LNCaP clone FGC (cell line): Measurements from ENCODE around the gene TTC21A.

Source experiments
- DNase-seq: peaks from one replicate; pipeline ENCODE4 v3.0.0-alpha.2; 2011; ENCODE audit warnings: low read depth
- H3K4me3 ChIP-seq: 2 replicates; pipeline ENCODE4 v1.5.1; 2011; ENCODE audit warnings: mild to moderate bottlenecking, low read depth, low read length, control low read depth
- TF ChIP-seq, protein P1 (sequence below): IDR thresholded peaks from 2 replicates; pipeline ENCODE4 v1.5.1; 2012; ENCODE audit warnings: mild to moderate bottlenecking; ENCODE audit not compliant: control insufficient read depth, insufficient read depth; ENCODE audit errors: extremely low read depth

TTC21A gene

DNA sequence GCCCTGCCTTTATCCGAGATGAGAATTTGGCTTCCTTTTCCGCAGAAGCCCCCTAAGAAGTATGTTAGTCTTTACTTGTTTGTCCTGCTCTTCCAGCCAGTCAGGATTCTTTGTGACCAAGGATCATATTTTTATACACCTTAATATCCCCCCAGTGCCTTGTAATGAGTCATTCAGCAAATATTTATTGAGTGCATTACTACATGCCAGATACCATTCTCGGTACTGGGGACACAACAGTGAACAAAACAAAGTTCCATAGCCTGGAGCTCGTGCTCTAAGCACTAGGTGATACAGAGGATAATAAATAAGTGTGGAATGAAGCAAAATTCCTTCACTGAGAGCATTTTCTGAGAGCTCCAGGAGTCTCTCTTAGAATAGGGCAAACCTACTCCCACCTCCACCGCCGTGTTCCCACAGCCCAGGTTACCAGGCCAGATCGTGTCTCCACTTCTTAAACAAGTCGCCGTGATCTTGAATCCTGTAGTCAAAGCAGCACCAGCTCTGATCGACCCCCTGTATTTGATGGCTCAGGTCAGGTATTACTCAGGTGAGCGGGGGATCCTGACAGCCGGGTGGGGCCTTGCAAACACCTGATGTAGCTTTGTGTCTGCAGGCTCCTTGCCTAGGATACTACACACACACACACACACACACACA is 18.5 kb downstream of the TTC21A start:
- no peak overlapping the region for H3K4me3 ChIP-seq
- no peak for DNase-seq
- TF ChIP-seq, protein P1, sequence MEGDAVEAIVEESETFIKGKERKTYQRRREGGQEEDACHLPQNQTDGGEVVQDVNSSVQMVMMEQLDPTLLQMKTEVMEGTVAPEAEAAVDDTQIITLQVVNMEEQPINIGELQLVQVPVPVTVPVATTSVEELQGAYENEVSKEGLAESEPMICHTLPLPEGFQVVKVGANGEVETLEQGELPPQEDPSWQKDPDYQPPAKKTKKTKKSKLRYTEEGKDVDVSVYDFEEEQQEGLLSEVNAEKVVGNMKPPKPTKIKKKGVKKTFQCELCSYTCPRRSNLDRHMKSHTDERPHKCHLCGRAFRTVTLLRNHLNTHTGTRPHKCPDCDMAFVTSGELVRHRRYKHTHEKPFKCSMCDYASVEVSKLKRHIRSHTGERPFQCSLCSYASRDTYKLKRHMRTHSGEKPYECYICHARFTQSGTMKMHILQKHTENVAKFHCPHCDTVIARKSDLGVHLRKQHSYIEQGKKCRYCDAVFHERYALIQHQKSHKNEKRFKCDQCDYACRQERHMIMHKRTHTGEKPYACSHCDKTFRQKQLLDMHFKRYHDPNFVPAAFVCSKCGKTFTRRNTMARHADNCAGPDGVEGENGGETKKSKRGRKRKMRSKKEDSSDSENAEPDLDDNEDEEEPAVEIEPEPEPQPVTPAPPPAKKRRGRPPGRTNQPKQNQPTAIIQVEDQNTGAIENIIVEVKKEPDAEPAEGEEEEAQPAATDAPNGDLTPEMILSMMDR, result no peak

DNA sequence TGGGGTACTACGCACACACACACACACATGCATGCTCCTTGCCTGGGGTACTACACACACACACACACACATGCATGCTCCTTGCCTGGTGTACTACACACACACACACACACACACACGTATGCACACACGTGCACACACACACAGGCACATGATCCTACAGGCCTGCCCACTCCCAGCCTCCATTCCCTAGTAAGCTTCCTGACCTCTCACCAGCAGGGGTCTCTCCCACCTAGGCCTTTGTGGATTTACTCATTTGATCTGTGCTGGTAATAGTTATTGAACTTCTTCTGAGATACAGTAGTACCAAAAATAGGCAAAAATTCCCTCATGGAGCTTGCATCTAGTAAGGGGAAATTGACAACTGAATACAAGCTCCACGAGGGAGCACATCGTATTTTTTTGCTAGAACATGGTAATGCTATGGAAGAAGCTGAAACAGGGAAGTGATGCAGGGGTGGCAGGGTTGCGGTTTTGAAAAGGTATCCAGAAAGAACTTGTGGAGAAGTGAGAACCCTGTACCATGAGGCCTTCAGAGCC is 19.1 kb downstream of the TTC21A start:
- H3K4me3 ChIP-seq, result no peak overlapping the region

DNA sequence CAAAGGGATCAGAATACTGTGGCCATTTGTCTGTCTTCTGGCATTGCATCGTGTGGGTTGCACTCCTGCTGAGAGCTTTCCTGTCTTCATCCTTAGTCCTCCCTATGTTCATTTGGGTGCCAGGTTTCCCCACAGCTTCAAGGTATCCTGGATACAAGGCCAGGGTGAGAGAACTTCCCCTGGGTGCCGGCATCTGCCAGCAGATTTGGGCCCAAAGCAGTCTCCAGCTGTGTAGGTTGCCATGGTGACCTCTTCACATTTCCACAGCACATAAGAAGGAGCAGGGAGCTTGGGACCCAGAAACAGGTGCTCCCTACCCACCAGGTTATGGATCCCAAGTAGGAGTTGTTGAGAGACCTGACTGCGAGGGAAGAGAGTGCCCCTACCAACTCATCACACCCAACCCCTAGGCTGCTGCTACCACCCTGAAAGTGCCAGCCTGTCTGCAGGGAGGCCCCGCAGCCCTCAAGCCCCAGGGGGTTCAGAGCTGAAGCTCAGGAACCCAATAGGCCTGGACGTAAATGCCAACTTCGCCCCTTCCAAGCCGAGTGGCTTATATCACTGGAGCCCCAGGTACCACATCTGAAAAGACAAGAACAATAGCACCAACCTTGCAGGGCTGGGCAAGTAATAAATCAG is 19.9 kb downstream of the TTC21A start:
- TF ChIP-seq, protein P1, result no peak
- H3K4me3 ChIP-seq, result no peak overlapping the region
- no peak for DNase-seq

More for the DNA sequence above, 19.1 kb downstream of the TTC21A start:
- DNase-seq, result no peak
- TF ChIP-seq, protein P1, result peak; percentile 72

DNA sequence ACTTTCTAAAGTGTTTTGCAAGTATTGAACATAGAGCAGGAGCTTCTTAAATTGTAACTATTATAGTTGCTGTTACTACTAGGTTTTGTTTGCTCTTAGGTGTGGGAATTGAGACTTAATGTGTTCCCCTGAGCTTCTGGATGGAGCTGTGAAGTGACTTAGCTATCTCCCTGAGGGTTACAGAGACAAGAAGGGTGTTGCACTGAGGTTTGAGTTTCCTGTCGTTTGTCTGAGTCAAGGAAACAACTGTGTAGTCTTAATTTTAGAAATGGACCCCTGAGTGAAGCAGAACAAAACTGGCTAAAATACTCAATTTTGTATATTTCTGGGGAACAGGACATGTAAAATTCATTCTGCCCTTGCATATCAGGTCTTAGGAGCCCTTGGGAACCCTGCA is 20.4 kb downstream of the TTC21A start:
- no peak overlapping the region for H3K4me3 ChIP-seq
- no peak for DNase-seq
- TF ChIP-seq, protein P1, result no peak

DNA sequence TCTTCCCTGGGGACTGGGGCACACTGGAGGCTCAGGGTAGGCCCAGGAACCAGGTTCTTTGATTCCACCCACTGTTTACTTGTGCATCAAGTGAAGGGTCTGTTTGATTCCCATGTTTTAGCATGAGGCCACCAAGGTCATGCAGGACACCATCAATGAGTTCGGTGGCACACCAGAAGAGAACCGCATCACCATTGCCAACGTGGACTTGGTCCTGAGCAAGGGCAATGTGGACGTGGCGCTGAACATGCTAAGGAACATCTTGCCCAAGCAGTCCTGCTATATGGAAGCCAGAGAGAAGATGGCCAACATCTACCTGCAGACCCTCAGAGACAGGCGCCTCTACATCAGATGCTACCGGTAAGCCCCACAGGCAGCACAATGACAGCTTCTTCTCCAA is 21.5 kb downstream of the TTC21A start:
- no peak overlapping the region for H3K4me3 ChIP-seq

DNA sequence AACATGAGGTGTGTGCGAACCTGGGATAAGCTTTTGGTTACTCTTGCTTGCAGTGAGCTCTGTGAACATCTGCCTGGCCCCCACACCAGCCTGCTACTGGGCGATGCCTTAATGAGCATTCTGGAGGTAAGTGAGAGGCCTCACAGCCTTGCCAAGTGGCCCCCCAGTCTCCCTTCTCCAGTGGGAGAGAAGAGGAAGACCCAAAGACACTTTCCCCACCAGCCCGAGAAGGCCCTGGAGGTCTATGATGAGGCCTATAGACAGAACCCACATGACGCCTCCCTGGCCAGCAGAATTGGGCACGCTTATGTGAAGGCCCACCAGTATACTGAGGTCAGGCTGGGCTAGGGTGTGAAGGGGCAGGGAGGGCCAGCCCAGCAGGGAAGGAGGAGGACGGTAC is 22.5 kb downstream of the TTC21A start:
- TF ChIP-seq, protein P1, result no peak
- no peak for DNase-seq
- H3K4me3 ChIP-seq, result no peak overlapping the region

More for the DNA sequence above, 21.5 kb downstream of the TTC21A start:
- TF ChIP-seq, protein P1, result no peak
- DNase-seq, result no peak
